Stimulated activated CD8-positive, alpha-beta memory T cell treated with anti-CD3 and anti-CD28 coated beads, Interleukin-7, amount 100 ng/mL, for 4 hours (primary cell): ENCODE results near the gene TAS2R19.
A peak's percentile ranks its signal among the peaks of the same experiment; 100 is the strongest.

Experiments used
- DNase-seq, 2 donors: peaks; one replicate each; pipeline ENCODE4 v3.0.0-alpha.2; 2020; ENCODE audit warnings: low read depth in 2 of 2

The TAS2R19 gene

GRCh38 chr12:10989107-10989506, 33.3 kb downstream of the TAS2R19 start:
- no peak for DNase-seq

DNA sequence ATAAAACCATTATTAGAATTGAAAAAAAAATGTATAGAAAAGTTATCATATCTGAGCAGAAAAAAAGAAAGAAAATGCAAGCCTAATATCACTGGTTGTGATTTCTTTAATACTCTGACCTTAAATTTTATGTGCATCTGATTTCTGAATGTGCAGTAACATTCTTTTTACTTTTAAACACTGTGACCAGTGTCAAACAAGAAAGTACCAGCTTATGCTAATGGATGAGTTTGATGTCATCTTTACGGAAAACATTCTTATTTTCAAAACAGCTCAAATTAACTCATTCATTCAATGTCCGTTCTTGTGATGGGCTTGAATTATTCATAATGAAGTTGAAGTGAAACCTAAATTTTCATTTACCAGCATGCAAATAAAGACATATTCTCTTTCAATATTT, 35.6 kb downstream of the TAS2R19 start, which contains the start of gene TAS2R50:
Gene TAS2R50, minus strand, starts transcription at position 101 of the 400 bp plus-strand sequence. Its CDS starts 52 bp downstream, at position 49.
- no peak for DNase-seq

DNA sequence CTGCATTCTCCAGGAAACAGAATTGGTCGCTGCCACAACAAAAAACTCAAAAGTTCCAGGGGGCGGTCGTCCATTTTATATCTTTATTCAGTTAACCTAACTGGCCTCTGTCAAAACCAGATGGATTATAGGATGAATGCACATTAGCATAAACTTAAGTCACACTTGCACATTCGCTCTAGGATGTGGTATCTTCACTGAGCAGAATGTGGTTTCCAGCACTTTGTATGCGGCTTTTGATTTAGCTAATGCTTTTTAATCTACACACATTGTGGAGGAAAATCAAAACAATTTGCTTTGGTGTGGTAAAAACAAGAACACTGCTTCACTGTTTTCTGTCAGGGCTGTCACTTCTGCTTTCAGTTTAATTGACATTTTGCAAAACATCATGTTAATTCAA, 40.2 kb downstream of the TAS2R19 start:
- peak in 1 of 2 donors; percentile 12 for DNase-seq

DNA sequence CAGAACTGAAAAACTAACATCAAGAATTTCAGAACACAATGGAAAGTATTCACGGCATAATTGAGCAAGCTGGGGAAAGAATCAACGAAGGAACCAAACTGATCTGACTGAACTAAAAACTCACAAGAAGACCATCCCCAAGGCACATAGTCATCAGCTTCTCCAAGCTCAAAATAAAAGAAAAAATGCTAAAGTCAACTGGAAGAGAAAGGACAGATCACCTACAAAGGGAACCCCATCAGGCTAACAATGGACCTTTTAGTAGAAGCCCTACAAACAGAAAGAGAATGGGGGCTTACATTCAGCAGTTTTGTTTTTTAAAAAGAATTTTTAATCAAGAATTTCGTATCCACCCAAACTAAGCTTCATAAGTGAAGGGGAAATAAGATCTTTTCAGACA, 47.5 kb downstream of the TAS2R19 start:
- DNase-seq: no peak
